Astrocyte of the spinal cord (primary cell): ENCODE measurements around the gene PHF1.

Experiments
- DNase-seq: peaks from one replicate; pipeline ENCODE4 v3.0.0; 2011; ENCODE audit warnings: low read depth, low spot score
- H3K4me3 ChIP-seq: 2 replicates; pipeline ENCODE4 v1.5.1; 2011; ENCODE audit warnings: low read depth, mild to moderate bottlenecking, low read length, moderate library complexity
- in situ Hi-C: cut with HindIII; loops from 2 replicates; pipeline ENCODE4 v1.10.0; 2017; ENCODE audit warnings: low sequenced_read_pairs
- TF ChIP-seq, protein P1 (sequence below): IDR thresholded peaks from 2 replicates; pipeline ENCODE4 v1.5.1; 2012; ENCODE audit warnings: low read depth, mild to moderate bottlenecking, low read length, inconsistent platforms

PHF1 gene

DNA sequence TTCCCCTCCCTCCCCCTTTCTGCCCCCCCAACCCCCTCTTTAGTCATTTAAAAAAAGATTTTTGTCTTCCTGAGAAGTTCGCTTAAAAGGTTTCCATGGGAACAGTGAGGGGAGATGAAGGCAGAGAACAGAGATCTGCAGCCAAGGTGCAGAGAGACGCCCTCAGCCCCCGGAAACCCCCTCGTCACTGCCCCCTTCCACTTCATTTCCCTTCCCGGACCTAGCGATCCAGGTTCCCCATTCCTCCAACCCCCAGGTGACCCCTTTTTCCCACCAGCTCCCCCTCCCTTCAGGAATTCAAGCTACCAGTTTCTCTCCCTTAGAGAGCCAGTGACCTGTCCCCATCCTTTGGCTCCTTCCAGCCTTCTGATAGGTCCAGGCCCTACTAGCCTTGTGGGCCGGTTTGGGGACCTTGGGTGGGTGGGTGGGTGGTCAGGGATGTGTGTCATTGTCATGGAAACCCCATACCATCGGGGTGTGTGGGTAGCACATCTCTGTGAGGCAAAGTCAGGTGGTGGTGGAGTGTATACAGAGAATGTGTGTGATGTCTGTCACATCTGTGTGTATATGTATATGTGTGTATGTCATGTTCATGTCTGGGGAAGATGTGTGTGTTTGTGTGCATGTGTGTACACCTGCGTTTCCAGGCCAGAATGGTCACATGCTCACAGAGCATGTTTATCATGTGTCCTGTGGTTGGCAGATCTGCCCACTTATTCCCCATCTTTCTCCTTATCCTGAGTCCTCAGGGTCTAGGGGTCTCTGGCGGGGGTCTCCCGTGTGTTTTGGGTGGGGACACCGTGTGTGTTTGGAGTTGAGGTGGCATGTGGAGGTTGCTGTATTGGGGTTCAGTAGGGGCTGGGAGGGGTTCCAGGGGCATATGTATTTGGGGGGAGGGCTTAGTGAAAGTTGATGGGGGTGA is 16.0 kb downstream of the PHF1 start:
- in situ Hi-C loops: no loop called here
- DNase-seq: no peak
- TF ChIP-seq, protein P1, sequence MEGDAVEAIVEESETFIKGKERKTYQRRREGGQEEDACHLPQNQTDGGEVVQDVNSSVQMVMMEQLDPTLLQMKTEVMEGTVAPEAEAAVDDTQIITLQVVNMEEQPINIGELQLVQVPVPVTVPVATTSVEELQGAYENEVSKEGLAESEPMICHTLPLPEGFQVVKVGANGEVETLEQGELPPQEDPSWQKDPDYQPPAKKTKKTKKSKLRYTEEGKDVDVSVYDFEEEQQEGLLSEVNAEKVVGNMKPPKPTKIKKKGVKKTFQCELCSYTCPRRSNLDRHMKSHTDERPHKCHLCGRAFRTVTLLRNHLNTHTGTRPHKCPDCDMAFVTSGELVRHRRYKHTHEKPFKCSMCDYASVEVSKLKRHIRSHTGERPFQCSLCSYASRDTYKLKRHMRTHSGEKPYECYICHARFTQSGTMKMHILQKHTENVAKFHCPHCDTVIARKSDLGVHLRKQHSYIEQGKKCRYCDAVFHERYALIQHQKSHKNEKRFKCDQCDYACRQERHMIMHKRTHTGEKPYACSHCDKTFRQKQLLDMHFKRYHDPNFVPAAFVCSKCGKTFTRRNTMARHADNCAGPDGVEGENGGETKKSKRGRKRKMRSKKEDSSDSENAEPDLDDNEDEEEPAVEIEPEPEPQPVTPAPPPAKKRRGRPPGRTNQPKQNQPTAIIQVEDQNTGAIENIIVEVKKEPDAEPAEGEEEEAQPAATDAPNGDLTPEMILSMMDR: no peak
- peak overlapping the region; percentile 55 for H3K4me3 ChIP-seq

DNA sequence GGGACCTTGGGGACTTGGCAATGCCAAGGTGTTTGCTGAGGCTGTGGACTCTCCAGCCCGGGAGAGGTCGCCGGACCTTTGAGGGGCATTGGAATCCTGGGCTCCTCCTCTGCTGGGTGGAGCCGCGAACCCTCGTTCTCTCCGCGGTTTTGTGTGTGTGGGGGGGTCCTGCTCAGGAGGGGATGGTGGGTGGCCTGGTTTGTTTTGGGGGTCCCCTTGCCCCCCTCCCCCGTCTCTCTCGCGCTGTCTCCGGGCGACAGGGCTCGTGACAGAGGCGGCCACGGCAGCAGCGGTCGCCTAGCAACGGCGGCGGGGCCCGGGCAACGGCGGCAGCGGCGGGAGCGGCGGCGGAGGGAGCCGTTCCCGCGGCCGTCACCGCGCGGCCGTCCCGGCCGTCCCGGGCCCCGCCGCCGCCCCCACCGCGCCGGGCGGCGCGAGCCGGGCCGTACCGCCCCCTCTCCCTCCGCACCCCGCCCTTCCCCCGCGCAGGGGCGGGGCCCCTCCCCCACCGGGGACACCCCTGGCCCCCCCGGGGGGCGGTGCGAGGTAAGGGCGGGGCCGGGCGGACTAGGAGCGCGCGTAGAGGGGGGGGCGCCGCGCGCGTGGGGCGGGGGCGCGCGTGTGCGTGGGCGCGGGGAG is 16.9 kb downstream of the PHF1 start:
- in situ Hi-C loops: no loop called here
- peak overlapping the region; percentile 55 for H3K4me3 ChIP-seq
- DNase-seq: no peak
- TF ChIP-seq, protein P1: no peak

DNA sequence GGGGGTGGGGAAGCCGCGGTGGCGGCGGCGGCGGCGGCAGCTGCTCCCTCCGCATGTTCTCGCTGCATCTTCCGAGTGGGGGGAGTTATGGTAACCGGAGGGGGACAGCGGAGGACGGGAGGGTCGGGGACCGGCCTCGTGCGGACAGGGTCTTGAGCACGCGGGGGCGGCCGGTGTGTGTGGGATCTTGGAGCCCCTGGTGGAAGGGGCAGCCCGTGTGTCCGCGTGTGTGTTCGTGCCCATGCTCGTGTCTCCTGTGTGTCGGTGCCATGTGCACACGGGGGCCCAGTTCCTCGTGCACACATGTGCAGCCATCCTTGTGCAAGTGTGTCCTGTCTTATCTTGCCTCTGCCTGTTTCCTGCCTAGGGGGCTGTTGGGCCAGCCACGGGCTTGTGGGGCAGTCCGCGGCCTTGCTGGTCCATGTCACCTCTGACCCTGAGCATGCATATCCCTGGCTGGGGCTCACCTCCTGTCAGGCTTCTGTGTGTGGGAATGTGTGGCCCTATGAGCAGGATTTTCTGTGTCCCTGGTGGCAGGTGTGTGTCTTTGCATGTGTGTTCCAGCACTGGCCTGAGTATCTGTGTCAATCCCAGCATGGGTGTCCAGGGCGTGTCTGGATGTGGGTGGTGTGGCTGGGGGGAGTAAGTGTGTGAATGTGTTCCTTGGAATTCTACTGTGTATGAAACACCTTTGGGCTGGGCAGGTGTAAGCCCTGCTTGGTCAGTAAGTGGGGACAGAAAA is 17.6 kb downstream of the PHF1 start:
- in situ Hi-C loops: no loop called here
- TF ChIP-seq, protein P1: peak; percentile 30
- peak overlapping the region; percentile 55 for H3K4me3 ChIP-seq
- DNase-seq: no peak

DNA sequence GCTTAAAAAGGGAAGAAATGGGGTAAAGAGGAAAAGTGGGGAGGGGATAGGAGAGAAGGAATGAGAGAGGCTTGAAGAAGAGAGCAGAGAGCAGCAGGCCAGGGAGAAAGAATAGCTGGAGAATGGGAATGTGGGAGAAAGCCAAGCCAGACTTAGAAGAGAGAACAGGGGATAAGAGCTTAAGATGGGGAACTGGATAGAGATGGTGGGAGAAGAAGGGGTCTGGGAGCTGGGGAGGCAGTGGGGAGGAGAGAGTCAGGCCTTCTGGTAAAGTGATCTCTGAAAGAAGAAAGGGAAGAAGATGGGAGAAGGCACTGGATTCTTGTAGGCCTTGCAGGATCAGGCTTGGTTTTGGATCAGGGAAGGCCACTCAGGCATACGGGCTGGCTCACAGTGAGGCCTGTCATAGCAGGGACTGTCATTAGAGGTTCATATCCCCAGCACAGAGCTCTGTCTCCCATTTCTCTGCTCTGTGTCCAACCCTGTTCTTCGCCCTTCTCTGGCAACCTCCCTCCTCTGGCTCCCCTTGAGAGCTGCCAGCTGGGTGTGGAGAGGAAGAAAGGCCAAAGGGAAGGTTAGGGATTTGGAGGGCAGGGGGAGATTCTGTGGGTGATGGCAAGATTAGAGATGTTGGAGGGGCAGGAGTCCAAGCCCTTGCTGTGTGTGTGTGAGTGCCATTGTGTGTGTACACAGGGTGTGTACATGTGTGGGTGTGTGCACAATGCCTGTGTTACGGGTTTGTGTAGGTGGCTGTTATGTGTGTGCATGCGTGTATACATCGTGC is 18.3 kb downstream of the PHF1 start:
- in situ Hi-C loops: no loop called here
- TF ChIP-seq, protein P1: no peak
- DNase-seq: no peak
- H3K4me3 ChIP-seq: no peak overlapping the region

DNA sequence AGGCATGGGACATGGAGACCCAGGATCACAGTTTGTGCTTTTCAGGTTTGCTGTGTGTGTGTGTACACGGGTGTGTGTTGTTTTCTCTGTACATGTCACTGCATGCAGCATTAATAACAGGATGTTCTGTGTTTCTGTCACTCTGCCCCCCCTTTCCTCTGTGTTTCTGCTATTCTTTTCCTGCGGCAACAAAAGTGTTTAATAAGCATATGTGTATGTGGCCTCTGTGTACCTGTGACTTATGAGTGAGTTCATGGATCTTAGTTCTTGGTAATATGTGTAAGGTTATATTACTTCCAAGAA is 18.9 kb downstream of the PHF1 start:
- in situ Hi-C loops: no loop called here
- no peak overlapping the region for H3K4me3 ChIP-seq
- DNase-seq: no peak
- TF ChIP-seq, protein P1: no peak

DNA sequence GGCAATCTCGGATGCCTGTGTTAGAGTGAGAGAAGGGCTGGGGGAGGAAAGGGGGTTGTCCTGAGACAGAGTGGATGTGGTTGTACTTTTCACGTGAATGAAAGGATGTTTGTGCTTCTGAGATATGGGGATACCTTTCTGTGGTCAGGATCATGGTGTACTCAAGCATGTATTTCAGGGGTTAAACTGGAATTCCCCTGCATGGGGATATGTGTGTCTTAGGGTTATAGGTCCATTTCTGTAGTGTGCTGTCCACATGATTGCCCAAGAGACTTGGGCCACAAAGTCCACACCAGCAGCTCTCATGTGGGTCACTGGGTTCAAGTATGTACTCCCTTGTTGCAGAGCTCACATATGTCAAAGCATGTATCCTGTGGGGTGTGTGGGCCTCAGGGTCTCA is 19.5 kb downstream of the PHF1 start:
- in situ Hi-C loops: no loop called here
- no peak for DNase-seq
- H3K4me3 ChIP-seq: no peak overlapping the region
- TF ChIP-seq, protein P1: no peak
